ENCODE results near the gene MTARC1.

MTARC1 gene

GRCh38 chr1:220833436-220833835, 46.7 kb downstream of the MTARC1 start:
- no peak for DNase-seq (ENCODE audit: low read depth)

GRCh38 chr1:220834155-220834870, 47.6 kb downstream of the MTARC1 start:
- no peak for DNase-seq (ENCODE audit: low read depth)

Measured in stimulated activated CD8-positive, alpha-beta memory T cell treated with anti-CD3 and anti-CD28 coated beads, Interleukin-12 subunit alpha, Interleukin-12 subunit beta, amount 100 ng/mL, for 4 hours (primary cell).